ENCODE measurements around the gene CCNY. TPM values are rescaled to one million over a fixed set of nuclear protein-coding genes. Genes with fewer than 3 reads are reported as not detected.

CCNY gene
- total and polyA plus RNA-seq, 2 of the 13 experiments (the other 11 are each of a cell fraction or from before 2014, with no cell fraction given), result 48.2 to 54.7 TPM

GRCh38 chr10:35336084-35336831 is at the start of gene CCNY (continued):
- TF ChIP-seq, protein P1, sequence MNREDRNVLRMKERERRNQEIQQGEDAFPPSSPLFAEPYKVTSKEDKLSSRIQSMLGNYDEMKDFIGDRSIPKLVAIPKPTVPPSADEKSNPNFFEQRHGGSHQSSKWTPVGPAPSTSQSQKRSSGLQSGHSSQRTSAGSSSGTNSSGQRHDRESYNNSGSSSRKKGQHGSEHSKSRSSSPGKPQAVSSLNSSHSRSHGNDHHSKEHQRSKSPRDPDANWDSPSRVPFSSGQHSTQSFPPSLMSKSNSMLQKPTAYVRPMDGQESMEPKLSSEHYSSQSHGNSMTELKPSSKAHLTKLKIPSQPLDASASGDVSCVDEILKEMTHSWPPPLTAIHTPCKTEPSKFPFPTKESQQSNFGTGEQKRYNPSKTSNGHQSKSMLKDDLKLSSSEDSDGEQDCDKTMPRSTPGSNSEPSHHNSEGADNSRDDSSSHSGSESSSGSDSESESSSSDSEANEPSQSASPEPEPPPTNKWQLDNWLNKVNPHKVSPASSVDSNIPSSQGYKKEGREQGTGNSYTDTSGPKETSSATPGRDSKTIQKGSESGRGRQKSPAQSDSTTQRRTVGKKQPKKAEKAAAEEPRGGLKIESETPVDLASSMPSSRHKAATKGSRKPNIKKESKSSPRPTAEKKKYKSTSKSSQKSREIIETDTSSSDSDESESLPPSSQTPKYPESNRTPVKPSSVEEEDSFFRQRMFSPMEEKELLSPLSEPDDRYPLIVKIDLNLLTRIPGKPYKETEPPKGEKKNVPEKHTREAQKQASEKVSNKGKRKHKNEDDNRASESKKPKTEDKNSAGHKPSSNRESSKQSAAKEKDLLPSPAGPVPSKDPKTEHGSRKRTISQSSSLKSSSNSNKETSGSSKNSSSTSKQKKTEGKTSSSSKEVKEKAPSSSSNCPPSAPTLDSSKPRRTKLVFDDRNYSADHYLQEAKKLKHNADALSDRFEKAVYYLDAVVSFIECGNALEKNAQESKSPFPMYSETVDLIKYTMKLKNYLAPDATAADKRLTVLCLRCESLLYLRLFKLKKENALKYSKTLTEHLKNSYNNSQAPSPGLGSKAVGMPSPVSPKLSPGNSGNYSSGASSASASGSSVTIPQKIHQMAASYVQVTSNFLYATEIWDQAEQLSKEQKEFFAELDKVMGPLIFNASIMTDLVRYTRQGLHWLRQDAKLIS (CRISPR knock-in tag; IDR thresholded peaks at IDR 0.05), result 0 out of 2 replicates have a peak, but pooled peaks have one; percentile 63
- TF ChIP-seq ARID4A (CRISPR knock-in tag; IDR thresholded peaks at IDR 0.05; ENCODE audit: borderline replicate concordance) (peak; percentile 74; the same call in 1 of the 2 replicates), ZNF326 (CRISPR knock-in tag; IDR thresholded peaks at IDR 0.05; ENCODE audit: borderline replicate concordance) (no peak), TFAP4 (IDR thresholded peaks at IDR 0.05; ENCODE audit: borderline replicate concordance, low read depth) (no peak), SIX1 (CRISPR knock-in tag; IDR thresholded peaks at IDR 0.05; ENCODE audit: borderline replicate concordance) (no peak), FLYWCH1 (CRISPR knock-in tag; IDR thresholded peaks at IDR 0.05) (no peak), ZNF891 (CRISPR knock-in tag; IDR thresholded peaks at IDR 0.05) (no peak), GABPB1 (CRISPR knock-in tag; IDR thresholded peaks at IDR 0.05) (peak; percentile 93)
- TF ChIP-seq, protein P2, sequence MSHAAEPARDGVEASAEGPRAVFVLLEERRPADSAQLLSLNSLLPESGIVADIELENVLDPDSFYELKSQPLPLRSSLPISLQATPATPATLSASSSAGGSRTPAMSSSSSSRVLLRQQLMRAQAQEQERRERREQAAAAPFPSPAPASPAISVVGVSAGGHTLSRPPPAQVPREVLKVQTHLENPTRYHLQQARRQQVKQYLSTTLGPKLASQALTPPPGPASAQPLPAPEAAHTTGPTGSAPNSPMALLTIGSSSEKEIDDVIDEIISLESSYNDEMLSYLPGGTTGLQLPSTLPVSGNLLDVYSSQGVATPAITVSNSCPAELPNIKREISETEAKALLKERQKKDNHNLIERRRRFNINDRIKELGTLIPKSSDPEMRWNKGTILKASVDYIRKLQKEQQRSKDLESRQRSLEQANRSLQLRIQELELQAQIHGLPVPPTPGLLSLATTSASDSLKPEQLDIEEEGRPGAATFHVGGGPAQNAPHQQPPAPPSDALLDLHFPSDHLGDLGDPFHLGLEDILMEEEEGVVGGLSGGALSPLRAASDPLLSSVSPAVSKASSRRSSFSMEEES (CRISPR knock-in tag; IDR thresholded peaks at IDR 0.05), result no peak
- TF ChIP-seq, protein P3, sequence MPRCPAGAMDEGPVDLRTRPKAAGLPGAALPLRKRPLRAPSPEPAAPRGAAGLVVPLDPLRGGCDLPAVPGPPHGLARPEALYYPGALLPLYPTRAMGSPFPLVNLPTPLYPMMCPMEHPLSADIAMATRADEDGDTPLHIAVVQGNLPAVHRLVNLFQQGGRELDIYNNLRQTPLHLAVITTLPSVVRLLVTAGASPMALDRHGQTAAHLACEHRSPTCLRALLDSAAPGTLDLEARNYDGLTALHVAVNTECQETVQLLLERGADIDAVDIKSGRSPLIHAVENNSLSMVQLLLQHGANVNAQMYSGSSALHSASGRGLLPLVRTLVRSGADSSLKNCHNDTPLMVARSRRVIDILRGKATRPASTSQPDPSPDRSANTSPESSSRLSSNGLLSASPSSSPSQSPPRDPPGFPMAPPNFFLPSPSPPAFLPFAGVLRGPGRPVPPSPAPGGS (CRISPR knock-in tag; IDR thresholded peaks at IDR 0.05), result 0 out of 2 replicates have a peak, but pooled peaks have one; percentile 18
- TF ChIP-seq, protein P4, sequence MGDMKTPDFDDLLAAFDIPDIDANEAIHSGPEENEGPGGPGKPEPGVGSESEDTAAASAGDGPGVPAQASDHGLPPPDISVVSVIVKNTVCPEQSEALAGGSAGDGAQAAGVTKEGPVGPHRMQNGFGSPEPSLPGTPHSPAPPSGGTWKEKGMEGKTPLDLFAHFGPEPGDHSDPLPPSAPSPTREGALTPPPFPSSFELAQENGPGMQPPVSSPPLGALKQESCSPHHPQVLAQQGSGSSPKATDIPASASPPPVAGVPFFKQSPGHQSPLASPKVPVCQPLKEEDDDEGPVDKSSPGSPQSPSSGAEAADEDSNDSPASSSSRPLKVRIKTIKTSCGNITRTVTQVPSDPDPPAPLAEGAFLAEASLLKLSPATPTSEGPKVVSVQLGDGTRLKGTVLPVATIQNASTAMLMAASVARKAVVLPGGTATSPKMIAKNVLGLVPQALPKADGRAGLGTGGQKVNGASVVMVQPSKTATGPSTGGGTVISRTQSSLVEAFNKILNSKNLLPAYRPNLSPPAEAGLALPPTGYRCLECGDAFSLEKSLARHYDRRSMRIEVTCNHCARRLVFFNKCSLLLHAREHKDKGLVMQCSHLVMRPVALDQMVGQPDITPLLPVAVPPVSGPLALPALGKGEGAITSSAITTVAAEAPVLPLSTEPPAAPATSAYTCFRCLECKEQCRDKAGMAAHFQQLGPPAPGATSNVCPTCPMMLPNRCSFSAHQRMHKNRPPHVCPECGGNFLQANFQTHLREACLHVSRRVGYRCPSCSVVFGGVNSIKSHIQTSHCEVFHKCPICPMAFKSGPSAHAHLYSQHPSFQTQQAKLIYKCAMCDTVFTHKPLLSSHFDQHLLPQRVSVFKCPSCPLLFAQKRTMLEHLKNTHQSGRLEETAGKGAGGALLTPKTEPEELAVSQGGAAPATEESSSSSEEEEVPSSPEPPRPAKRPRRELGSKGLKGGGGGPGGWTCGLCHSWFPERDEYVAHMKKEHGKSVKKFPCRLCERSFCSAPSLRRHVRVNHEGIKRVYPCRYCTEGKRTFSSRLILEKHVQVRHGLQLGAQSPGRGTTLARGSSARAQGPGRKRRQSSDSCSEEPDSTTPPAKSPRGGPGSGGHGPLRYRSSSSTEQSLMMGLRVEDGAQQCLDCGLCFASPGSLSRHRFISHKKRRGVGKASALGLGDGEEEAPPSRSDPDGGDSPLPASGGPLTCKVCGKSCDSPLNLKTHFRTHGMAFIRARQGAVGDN (CRISPR knock-in tag; IDR thresholded peaks at IDR 0.05), result peak; percentile 72

Measured in HepG2 (cell line).